Measurements from ENCODE around the gene TMEM74B. TPM values are rescaled to one million over a fixed set of nuclear protein-coding genes. Genes with fewer than 3 reads are reported as not detected.
A peak's percentile ranks its signal among the peaks of the same experiment; 100 is the strongest.

TMEM74B gene
- total and polyA plus RNA-seq, 9 donors, result 2.2 to 6.6 (median 3.6) TPM

GRCh38 chr20:1215386-1216170 is 30.8 kb upstream of the TMEM74B start:
- H3K9me3 ChIP-seq (replicated peaks; ENCODE audit: control insufficient read depth, low read depth, low read length), result no peaks in the 10 kb centered on the region
- 50% methylated on average over 2 of the region's 11 CpGs for WGBS (ENCODE audit: insufficient coverage)
- no peak overlapping the region for H3K4me3 ChIP-seq (ENCODE audit: low read length)
- no peak for DNase-seq
- H3K4me1 ChIP-seq (ENCODE audit: control insufficient read depth, insufficient read depth, low read length), result no peaks in the 10 kb centered on the region
- no peaks in the 10 kb centered on the region for H3K36me3 ChIP-seq (ENCODE audit: control insufficient read depth, insufficient read depth, low read length)
- H3K27me3 ChIP-seq (ENCODE audit: control insufficient read depth, insufficient read depth, low read length), result peaks cover 7% of the 10 kb centered on the region
- H3K27ac ChIP-seq (ENCODE audit: low read length), result no peak overlapping the region

GRCh38 chr20:1214838-1215261 is 30.1 kb upstream of the TMEM74B start:
- WGBS (ENCODE audit: insufficient coverage), result 100% methylated on average over 1 of the region's 4 CpGs
- Histone ChIP-seq H3K4me3 (ENCODE audit: low read length) (no peak overlapping the region), H3K9me3 (replicated peaks; ENCODE audit: control insufficient read depth, low read depth, low read length) (no peaks in the 10 kb centered on the region), H3K4me1 (ENCODE audit: control insufficient read depth, insufficient read depth, low read length) (no peaks in the 10 kb centered on the region), H3K27me3 (ENCODE audit: control insufficient read depth, insufficient read depth, low read length) (peaks cover 7% of the 10 kb centered on the region), H3K27ac (ENCODE audit: low read length) (no peak overlapping the region), H3K36me3 (ENCODE audit: control insufficient read depth, insufficient read depth, low read length) (no peaks in the 10 kb centered on the region)
- no peak for DNase-seq

GRCh38 chr20:1212607-1213396 is 28.0 kb upstream of the TMEM74B start:
- no peaks in the 10 kb centered on the region for H3K36me3 ChIP-seq (ENCODE audit: control insufficient read depth, insufficient read depth, low read length)
- H3K4me1 ChIP-seq (ENCODE audit: control insufficient read depth, insufficient read depth, low read length), result no peaks in the 10 kb centered on the region
- peak; percentile 66 for DNase-seq
- H3K4me3 ChIP-seq (ENCODE audit: low read length), result no peak overlapping the region
- no peaks in the 10 kb centered on the region for H3K9me3 ChIP-seq (replicated peaks; ENCODE audit: control insufficient read depth, low read depth, low read length)
- 4% methylated on average over 17 of the region's 21 CpGs for whole genome bisulfite sequencing (ENCODE audit: insufficient coverage)
- H3K27ac ChIP-seq (ENCODE audit: low read length), result no peak overlapping the region
- H3K27me3 ChIP-seq (ENCODE audit: control insufficient read depth, insufficient read depth, low read length), result peaks cover 9% of the 10 kb centered on the region

- peaks cover 9% of the 10 kb centered on the region for H3K27me3 ChIP-seq (ENCODE audit: control insufficient read depth, insufficient read depth, low read length)
- no peaks in the 10 kb centered on the region for H3K4me1 ChIP-seq (ENCODE audit: control insufficient read depth, insufficient read depth, low read length)
- no peaks in the 10 kb centered on the region for H3K36me3 ChIP-seq (ENCODE audit: control insufficient read depth, insufficient read depth, low read length)
- no peak for DNase-seq
- no peaks in the 10 kb centered on the region for H3K9me3 ChIP-seq (replicated peaks; ENCODE audit: control insufficient read depth, low read depth, low read length)
- no peak overlapping the region for H3K27ac ChIP-seq (ENCODE audit: low read length)
- no peak overlapping the region for H3K4me3 ChIP-seq (ENCODE audit: low read length)
Observed at GRCh38 chr20:1212023-1212422, 27.2 kb upstream of the TMEM74B start.

- H3K4me3 ChIP-seq (ENCODE audit: low read length), result no peak overlapping the region
- no peaks in the 10 kb centered on the region for H3K4me1 ChIP-seq (ENCODE audit: control insufficient read depth, insufficient read depth, low read length)
- H3K36me3 ChIP-seq (ENCODE audit: control insufficient read depth, insufficient read depth, low read length), result no peaks in the 10 kb centered on the region
- H3K27me3 ChIP-seq (ENCODE audit: control insufficient read depth, insufficient read depth, low read length), result peaks cover 9% of the 10 kb centered on the region
- H3K27ac ChIP-seq (ENCODE audit: low read length), result no peak overlapping the region
- no peaks in the 10 kb centered on the region for H3K9me3 ChIP-seq (replicated peaks; ENCODE audit: control insufficient read depth, low read depth, low read length)
- no peak for DNase-seq
- no CpG with 5 or more reads among the region's 1 CpG for WGBS (ENCODE audit: insufficient coverage)
Observed at GRCh38 chr20:1210501-1210900, 25.7 kb upstream of the TMEM74B start.

GRCh38 chr20:1209447-1210387 is 24.9 kb upstream of the TMEM74B start:
- Histone ChIP-seq H3K4me3 (ENCODE audit: low read length) (no peak overlapping the region), H3K36me3 (ENCODE audit: control insufficient read depth, insufficient read depth, low read length) (no peaks in the 10 kb centered on the region), H3K27ac (ENCODE audit: low read length) (no peak overlapping the region), H3K9me3 (replicated peaks; ENCODE audit: control insufficient read depth, low read depth, low read length) (no peaks in the 10 kb centered on the region), H3K27me3 (ENCODE audit: control insufficient read depth, insufficient read depth, low read length) (peaks cover 9% of the 10 kb centered on the region), H3K4me1 (ENCODE audit: control insufficient read depth, insufficient read depth, low read length) (no peaks in the 10 kb centered on the region)
- WGBS (ENCODE audit: insufficient coverage), result 38% methylated on average over 4 of the region's 5 CpGs
- DNase-seq, result no peak

DNA sequence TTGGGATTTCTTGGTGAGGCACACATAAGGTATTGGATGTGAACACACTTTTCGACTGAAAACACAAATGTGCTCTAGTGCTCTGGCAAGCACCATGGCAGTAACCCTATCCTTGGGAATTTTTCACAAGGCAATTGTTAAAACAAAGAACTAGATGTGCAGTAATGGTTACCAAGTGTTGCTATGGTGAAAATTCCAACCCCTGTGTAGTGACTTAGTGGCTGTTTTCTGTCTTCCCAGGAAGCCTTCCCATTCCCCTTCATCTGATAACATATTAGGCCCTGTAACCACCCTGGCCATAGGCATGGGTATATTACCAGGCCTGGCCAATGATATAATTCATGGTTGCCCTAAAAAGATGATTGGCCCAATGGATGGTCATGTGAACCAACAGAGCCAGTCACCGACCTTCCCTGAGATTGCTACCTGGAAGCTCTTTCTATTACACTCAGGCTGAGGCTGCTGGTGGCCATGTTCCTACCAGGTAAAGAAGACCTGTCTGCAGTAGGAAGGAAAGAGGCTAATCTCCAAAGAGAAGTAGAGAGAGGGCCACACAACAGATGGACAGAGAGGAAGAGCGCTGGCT is 22.6 kb upstream of the TMEM74B start:
- Histone ChIP-seq H3K27me3 (ENCODE audit: control insufficient read depth, insufficient read depth, low read length) (peaks cover 8% of the 10 kb centered on the region), H3K27ac (ENCODE audit: low read length) (peak overlapping the region; percentile 38), H3K9me3 (replicated peaks; ENCODE audit: control insufficient read depth, low read depth, low read length) (no peaks in the 10 kb centered on the region), H3K36me3 (ENCODE audit: control insufficient read depth, insufficient read depth, low read length) (no peaks in the 10 kb centered on the region), H3K4me1 (ENCODE audit: control insufficient read depth, insufficient read depth, low read length) (no peaks in the 10 kb centered on the region), H3K4me3 (ENCODE audit: low read length) (no peak overlapping the region)
- no peak for DNase-seq
- no CpG with 5 or more reads among the region's 3 CpGs for WGBS (ENCODE audit: insufficient coverage)

DNA sequence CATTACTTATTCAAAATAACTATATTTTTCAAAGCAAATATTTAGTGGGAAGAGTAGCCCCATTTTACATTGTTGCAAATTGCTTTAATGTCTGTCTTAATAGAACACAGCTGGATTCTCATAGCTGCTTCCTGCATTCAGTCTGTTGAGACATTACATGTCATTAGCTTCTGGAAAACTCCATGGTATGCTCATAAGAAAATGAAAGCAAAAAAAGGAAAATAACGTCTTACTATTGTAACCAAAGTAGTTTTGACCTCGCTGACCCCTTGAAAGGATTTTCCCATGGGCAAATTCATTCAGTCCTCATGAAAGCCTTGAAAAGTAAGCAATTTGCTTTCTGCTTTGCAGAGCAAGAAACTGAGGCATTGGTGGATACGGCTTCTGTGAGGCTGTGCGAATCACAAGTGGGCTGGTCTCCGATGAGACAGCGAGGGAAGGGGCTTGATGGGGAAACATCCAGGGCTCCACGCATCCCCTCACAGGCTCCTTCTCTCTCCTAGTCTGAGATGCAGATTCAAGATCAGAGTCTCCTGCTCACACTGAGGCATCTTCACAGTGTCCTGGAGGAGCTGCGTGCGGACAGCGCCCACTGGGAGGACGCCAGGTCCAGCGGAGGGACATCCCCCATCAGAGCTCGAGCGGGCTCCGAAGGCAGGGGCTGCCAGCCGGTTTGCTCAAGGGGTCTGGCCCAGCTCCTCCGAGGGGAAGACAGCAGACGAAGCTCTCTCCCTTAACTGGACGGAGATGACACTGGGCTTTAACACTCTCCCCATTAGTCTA is 21.8 kb upstream of the TMEM74B start:
- Histone ChIP-seq H3K4me3 (ENCODE audit: low read length) (no peak overlapping the region), H3K9me3 (replicated peaks; ENCODE audit: control insufficient read depth, low read depth, low read length) (no peaks in the 10 kb centered on the region), H3K27ac (ENCODE audit: low read length) (peak overlapping the region; percentile 56), H3K36me3 (ENCODE audit: control insufficient read depth, insufficient read depth, low read length) (no peaks in the 10 kb centered on the region), H3K4me1 (ENCODE audit: control insufficient read depth, insufficient read depth, low read length) (no peaks in the 10 kb centered on the region), H3K27me3 (ENCODE audit: control insufficient read depth, insufficient read depth, low read length) (peaks cover 4% of the 10 kb centered on the region)
- no peak for DNase-seq
- WGBS (ENCODE audit: insufficient coverage), result 44% methylated on average over 9 of the region's 19 CpGs

DNA sequence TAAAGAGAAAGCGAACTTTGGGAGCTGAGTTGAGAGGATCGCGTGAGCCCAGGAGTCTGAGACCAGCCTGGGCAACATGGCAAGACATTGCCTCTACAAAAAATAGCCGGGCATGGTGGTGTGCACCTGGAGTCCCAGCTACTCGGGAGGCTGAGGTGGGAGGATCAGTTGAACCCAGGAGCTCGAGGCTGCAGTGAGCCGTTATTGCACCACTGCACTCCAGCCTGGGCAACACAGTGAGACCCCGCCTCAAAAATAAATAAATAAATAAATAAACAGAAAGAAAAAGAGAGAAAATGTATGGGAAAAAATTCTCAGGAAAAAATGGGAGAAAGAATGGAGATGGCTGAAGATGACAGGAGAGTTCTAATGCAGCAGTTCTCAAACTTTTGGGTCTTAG is 21.0 kb upstream of the TMEM74B start:
- Histone ChIP-seq H3K27ac (ENCODE audit: low read length) (no peak overlapping the region), H3K27me3 (ENCODE audit: control insufficient read depth, insufficient read depth, low read length) (peaks cover 4% of the 10 kb centered on the region), H3K4me1 (ENCODE audit: control insufficient read depth, insufficient read depth, low read length) (no peaks in the 10 kb centered on the region), H3K36me3 (ENCODE audit: control insufficient read depth, insufficient read depth, low read length) (no peaks in the 10 kb centered on the region), H3K4me3 (ENCODE audit: low read length) (no peak overlapping the region), H3K9me3 (replicated peaks; ENCODE audit: control insufficient read depth, low read depth, low read length) (no peaks in the 10 kb centered on the region)
- WGBS (ENCODE audit: insufficient coverage), result 92% methylated on average over 3 of the region's 8 CpGs
- DNase-seq, result no peak
